ENCODE data around the gene ARHGEF6.
"Not testable (repeated sequence)": the region's sequence is repeated elsewhere in the genome, so short reads cannot be mapped to it uniquely, and the experiment has no call there.

Gene ARHGEF6

DNA sequence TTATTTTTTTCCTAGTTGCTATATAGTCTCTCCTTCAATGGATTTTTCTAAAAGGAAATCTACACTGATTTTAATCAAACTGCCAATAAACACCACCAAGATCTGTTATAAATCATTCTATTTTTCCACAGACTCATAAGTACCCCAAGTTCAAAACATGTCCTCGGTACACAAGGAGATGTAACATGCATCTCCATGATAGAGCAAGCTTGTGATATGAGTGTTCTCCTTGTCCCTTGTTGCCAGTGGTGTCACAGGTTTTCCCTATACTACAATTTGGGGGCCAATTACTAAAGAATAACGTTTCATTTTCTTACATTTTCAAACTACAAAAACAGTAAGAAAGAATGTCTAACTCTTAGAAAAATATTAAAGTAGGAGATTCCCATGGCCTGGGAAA lies 491 bp downstream of the ARHGEF6 start:
- no peak for DNase-seq

DNA sequence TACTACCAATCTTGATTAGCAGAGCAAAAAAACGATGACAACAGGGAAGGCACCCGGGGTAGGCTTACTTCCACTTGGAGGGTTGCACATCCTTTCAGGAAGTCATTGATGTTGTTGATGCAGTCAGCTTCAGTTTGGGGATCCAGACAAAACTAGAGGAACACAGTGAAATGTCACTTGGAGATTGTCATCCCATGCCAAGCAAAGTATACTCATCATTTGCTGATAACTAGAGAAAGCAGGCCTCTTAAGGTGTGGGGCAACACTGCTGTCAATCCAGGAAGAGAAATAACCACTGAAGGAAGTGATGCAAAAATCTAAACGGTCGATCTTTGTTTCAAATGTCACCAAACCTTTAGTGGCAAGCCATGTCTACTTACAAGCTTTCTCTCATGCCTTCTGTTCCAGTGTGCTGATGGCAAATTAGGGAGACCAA lies 1.4 kb downstream of the ARHGEF6 start:
- DNase-seq = peak; percentile 65

GRCh38 chrX:136778916-136779315 lies 1.8 kb downstream of the ARHGEF6 start:
- no peak for DNase-seq

- DNase-seq = no peak
These were observed 2.7 kb downstream of the ARHGEF6 start for GRCh38 chrX:136778020-136778419.

DNA sequence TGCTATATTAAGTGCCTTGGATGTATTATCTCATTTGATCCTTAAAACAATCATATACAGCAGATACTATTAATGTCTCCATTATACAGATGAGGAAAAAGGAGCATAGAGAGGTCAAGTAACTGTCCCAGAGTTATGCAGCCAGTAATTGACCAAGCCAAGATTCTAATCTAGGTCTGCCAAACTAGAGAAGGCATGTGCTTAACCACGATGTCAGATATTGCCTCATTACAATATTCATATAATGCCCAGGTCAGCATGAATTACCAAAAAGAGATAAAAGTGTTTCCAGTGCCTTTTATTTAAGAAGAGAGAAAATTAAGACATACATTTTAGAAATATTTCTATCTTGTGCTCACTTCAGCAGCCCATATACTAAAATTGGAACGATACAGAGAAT lies 7.1 kb downstream of the ARHGEF6 start:
- no peak for DNase-seq

GRCh38 chrX:136771869-136772268 lies 8.9 kb downstream of the ARHGEF6 start:
- not testable (repeated sequence) for DNase-seq

DNA sequence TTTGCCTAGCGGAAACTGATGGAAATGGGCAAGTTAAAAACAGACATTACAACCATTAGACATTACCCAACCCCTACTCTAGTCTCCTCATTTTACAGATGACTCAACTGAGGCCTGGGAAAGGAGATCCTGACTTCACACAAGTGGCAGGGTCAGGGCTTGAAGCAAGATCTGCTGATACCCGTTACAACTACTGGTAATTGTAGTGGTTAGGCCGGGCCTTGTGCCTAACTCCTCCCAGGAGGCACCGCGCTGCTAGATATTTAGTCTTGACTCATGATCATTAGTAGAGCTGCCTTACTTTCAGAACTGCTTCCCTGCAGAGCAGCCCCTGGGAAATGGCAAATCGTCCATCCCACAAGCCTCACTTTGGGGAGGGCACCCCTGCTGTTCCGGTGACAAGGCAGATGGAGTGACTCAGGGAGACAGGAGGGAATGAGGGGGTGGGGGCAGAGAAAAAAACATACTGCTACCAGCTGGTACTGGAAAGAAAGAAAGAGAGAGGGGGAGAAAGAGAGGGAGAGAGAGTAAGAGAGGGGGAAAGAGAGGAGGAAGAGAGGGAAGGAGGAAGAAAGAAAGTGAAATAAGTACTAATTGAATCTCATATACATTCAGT lies 12.2 kb downstream of the ARHGEF6 start:
- peak; percentile 42 for DNase-seq

DNA sequence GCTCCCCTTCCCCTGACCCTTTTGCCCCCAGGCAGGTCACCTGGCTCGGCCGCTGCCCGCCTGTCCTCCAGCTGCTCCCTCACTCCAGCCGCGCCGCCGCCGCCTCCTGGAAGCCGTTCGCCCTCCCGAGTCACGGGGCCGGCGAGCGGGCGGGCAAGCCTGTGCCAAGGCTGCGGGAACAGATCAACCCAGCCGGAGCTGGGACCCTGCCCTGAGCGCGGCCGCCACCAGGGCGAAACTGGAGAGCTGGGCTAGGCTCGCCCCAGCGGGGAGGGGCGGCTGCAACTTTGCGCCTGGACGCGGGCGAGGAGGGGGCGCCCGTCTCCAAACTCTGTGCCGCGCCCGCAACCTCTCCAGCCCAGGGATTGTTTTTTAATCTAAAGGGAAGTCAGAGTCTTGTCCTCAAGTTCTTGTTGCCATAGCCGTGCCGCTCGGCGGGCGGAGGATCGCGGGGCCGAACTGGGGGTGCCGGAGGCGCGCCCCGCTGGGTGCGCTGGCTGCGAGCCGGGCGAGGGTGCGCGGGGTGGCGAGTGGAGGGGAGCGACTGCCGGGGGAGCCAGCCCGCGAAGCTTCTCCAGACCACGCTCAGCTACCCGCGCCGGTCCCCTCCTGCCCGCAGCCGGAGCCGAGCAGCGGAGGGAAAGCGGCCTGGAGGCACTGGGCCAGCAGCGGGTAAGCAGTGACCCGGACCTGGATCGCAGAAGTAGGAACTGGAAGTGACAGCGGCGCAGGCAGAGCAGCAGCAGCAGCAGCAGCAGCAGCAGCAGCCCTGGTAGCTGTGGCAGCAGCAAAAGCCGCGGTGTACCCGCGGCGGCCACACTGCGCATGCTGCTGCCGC lies 13.4 kb downstream of the ARHGEF6 start:
- peak; percentile 44 for DNase-seq

DNA sequence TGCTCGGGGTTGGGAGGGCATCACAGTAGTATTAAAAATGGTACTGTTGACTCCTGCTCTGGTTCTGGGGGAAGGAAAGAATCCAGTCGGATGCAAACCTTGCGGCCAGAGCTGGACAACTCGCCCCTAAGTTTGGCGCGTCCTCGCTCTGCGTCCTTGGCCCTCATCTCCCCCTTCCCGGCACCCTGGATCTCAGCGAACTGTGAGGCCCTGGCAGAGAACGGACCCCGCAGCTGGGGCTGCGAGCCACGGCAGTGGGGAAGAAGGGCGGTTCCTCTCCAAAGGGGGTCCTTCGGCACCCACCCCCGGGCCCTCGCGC lies 14.0 kb downstream of the ARHGEF6 start:
- DNase-seq = no peak

- DNase-seq = no peak
These were observed 14.8 kb downstream of the ARHGEF6 start for GRCh38 chrX:136765821-136766356.

DNA sequence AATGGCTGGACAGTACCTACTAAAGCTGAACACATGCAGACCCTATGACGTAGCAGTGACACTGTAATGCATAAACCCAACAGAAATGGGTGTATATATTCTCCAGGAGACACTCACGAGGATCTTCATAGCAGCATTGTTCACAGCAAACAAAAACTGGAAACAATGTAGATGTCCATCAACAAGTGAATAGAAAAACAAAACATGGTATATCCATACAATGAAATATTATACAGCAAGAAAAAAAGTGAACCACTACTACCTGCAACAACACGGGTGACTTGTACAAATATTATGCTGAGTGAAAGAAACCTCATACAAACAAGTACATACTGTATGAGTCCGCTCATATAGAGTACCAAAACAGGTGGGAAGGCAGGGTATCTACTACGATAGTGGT lies 16.5 kb downstream of the ARHGEF6 start:
- no peak for DNase-seq

DNA sequence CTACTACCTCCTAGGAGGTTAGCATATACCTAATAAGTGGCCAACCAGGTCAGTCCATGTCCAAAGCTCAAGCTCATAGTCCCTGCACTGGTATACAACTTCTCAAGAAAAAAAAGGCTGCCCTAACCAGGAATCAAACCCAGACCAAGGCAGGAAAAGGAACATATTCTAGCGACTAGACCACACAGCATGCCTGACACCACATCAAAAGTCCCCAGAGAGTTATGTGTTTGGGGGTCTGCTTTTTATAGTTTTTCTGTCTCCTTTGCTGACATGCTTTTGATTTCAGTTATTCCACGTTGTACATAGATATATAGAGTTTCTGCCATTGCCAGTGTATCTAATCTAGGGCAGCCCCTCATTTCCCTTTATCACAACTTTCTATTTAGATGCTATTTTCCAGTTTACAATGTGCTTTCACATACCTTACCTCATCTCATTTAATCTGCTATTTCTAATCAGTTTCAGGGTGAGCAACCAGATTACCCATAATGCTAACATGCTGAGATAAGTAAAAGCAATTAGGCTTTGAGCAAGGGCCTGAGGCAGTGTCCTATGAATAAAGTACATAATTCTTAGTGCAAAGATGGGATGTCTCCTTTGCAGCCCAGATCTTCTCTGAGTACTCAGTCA lies 17.8 kb downstream of the ARHGEF6 start:
- no peak for DNase-seq

DNA sequence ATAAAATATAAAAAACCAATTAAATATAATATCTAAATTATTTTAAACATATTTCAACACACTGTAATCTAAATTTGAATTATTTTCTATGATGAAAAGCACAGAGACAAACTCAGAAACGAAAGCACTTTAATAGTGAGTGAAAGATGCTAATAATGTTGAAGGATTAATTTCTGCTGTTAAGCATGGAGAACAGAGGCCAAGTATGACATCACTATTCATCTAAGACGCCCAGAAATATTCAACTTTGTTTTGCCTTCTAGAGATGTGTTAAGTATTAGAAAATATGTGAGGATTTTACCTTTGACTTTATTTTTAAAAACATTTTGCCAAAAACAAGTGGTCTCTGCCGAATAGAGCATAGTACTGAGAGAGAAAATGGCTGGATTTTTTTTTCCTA lies 19.3 kb downstream of the ARHGEF6 start:
- DNase-seq = no peak

DNA sequence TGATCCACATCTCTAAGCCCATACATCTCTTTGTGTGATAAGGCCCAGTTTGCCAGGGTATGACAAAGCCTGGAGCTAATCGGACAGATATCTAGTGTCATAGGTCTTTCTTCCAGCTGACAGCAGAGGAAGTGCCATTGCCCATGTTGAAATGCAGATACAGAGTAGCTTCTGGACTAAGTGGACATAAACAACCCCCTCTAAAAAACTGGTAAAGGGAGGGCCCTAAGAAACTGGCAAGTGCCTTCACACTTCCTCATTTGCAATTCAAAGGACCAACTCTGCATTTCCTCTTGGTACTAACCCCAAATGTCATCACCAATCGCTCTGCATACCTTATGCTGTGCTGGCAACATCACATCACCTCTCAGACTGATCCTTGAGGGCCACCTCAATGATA lies 20.8 kb downstream of the ARHGEF6 start:
- no peak for DNase-seq

GRCh38 chrX:136755411-136755810 lies 25.3 kb downstream of the ARHGEF6 start:
- no peak for DNase-seq

DNA sequence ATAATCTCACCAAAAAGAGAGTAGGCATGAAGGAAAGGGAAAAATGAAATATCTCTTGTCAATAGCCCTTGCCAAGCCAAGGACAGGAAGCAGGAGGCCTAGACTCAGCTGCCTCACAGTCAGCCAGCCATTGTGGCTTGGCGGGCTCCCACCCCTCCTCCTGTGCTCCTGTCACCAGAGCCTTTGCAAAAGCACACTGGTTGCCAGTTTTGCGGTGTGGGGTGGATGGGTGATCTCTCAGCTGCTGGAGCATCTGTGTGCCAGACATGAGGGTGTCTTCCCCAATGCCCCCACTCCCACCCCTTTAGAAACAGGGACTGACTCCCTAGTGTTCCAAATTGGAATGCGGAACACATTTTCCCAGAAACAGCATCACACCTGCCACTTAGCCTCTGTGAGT lies 26.1 kb downstream of the ARHGEF6 start:
- peak; percentile 22 for DNase-seq

DNA sequence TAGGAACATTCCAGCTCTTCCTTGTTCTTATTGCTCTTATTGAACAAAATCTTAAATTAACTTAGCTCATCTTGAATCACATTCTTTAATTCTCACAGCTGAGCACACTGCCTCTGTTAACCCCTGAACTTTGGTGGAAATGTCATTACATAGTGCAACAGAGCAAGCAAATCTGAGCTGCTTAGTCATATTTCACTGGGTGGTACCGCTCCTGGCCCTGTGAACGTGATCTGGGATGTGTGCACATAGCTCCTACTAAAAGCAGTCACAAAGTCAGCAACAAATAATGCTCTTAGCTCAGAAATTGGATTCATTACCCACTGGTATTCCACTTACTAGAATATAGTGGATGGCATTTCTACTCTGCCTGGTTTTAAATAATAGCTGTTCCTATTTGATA lies 27.9 kb downstream of the ARHGEF6 start:
- no peak for DNase-seq

- no peak for DNase-seq
These were observed 28.4 kb downstream of the ARHGEF6 start for GRCh38 chrX:136752346-136752745.

DNA sequence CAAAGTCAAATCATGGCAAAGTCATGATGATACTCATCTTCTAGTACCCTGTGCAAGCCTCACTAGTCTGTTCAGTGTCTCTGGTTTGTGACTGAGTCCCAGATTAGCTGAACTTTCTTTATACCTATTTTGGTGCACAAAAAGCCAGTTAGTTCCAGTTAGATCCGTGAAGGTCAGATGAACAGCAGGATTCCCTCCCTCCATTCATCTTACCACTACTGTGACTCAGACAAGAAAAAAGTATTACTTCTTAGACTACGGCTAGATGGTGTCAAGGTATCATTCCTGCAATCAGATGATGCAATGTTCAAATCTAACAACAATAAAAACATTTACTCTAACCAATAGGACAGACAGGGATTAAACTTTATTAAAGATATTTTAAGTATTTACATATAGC lies 30.4 kb downstream of the ARHGEF6 start:
- no peak for DNase-seq

DNA sequence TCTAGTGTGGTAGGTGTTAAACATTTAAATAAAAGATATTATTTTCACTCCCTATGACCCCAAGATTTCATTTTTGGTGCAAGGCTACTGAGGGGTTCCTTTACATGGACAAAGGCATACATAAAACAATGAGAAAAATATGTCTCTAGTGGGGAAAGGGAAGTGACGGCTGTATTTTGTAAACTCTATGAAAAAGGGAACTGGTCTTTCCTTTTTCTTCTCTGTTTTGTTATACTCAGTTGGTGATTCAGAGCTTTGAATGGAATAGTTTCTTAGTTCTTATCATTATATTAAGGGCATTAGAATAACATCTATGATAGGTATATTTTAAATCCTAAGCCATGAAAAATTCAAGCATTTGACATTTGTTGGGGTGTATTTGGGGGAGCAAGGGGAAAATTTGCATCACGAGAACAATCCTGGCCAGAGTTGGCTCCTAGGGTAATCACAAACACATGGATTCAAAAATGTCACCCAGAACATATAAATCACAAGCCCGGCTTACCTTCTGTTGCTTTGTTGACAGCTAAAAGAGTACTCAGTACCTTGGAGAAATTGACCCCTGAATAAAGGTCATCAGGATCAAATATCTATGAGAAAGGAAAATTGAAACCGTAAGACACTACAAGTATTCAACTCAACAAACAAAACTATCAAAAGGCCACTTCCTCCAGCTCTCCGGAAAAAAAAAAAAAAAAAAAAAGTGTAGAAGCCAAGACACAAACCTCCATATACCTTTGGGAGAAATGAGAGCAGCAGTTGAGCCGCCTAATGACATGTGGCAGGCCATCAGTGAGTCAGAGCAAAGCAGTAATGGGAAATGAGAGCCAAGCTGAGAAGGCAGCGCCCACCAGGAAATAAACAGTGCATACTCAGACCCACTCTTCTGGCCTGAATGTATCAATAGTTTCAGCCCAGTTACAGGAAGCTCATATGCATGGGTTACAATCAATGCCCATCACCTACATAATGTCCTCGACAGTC lies 33.4 kb downstream of the ARHGEF6 start:
- no peak for DNase-seq

GRCh38 chrX:136745215-136746173 lies 35.2 kb downstream of the ARHGEF6 start:
- no peak for DNase-seq
